GM19463 (cell line): ENCODE data around the gene EHF.
A peak's percentile ranks its signal among the peaks of the same experiment; 100 is the strongest.

Experiments used
- ATAC-seq: cut with Tn5 transposase; IDR thresholded peaks from one replicate; pipeline ENCODE4 v1.9.1; 2021; ENCODE audit warnings: mild to moderate bottlenecking, moderate library complexity; ENCODE audit not compliant: unreplicated experiment

Gene EHF

GRCh38 chr11:34623463-34623862 is 2.6 kb downstream of the EHF start:
- no peak for ATAC-seq

- peak; percentile 69 for ATAC-seq
Observed at GRCh38 chr11:34624069-34624468, 3.2 kb downstream of the EHF start.

DNA sequence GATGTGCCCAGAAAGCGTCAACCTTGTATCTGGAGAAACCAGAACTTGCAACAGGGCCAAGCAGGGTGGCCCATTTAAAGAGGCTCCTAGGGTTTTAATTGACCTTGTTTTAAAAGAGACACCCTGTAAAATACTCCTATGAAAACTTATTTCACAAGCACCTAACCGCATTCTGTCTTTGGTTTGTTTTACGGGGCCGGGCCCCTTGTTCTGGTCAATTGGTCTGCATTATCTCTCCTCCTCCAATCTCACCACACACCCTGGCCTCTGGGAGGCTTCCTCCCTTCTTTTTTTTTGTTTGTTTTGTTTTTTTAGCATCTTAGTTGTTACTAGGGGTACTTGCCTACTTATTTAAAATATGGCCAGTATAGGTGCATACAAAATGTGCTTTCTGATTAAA is 4.7 kb downstream of the EHF start:
- no peak for ATAC-seq

DNA sequence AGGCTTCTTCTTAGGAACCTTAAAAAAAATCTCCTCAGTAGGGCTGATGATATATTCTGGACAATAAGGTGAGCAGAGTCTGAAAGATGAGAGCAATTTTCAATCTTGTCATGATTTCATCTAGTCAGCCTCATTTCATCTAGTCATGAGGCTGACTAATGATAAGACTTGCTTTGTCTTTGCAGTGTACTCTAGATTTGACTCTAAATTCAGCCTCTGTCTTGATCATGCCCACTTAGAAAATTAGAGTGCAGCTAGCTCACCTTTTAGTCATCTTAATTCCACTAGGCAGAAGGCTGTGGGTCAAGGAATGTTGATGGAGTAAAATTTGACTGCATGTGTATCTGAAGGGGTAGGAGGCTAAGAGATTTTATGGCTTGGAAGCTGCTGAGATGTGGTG is 5.5 kb downstream of the EHF start:
- ATAC-seq, result no peak

GRCh38 chr11:34627197-34627596 is 6.3 kb downstream of the EHF start:
- ATAC-seq, result no peak

GRCh38 chr11:34629711-34630110 is 8.8 kb downstream of the EHF start:
- no peak for ATAC-seq

DNA sequence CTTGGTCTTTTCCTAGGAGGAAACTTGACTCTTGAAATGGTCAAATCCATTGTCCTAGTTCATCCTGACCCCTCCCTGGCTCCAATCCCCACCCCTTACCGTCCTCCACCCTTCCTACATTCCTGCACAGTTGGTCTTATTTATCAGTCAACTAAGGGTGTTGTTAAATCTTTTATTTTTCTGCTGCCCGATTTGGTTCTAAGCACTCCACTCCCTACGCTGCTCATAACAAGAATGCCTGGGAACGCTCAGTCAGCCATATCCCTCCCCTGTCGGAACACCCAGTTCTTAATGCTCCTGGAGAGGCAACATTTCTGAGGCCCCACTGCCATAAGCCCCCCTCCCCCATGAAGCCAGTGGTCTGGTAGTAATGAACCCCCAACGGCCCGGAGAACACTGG is 9.7 kb downstream of the EHF start:
- no peak for ATAC-seq

- ATAC-seq, result no peak
Observed at GRCh38 chr11:34631297-34631696, 10.4 kb downstream of the EHF start.

DNA sequence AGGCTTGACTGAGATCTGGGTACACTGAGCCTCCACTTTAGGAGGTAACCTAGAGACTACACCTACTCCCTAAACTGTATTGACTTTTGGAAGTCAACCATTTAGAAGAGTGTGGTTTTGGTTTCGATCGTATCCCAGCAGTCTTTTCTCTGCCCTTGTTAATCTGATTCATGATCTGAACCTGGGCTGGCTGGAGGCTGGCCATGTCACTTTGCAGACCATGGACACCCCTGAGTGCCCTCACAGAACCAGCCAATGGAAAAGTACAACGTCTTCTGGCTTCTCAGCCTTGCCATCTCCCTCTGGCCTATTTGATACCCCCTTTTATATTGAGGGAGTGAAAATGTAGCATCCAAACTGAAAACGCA is 10.8 kb downstream of the EHF start:
- no peak for ATAC-seq

DNA sequence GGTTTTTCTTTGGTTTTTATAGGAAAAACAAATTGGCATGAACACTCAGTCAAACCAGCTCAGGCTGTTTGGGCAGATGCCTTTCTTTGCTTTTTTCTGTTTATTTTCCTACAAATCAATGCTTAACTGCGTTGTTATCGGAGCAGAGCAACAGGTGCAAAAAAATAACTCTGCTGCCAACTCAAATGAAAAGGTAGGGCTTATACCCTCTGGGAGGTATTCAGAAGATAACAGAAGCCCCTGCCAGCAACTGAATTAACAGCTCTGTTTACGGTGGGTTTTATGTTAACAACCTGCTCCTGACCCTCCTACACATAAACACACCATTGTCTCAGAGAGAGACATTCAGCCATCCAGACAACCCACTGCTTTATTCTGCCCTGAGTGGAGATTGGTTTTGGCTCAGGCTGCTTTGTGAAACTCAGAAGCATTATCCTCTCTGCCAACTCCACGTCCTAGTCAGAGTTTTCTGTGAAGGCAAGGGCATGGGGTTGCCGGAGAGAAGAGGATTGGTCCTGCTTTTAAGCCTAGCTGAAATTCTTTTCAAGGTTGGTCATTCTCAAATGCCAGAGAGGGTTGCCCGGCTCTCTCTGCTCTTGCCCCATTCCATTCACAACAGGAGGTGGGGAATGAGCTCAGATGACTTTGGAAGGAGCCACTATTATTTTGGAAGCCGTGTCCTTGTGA is 11.4 kb downstream of the EHF start:
- no peak for ATAC-seq

DNA sequence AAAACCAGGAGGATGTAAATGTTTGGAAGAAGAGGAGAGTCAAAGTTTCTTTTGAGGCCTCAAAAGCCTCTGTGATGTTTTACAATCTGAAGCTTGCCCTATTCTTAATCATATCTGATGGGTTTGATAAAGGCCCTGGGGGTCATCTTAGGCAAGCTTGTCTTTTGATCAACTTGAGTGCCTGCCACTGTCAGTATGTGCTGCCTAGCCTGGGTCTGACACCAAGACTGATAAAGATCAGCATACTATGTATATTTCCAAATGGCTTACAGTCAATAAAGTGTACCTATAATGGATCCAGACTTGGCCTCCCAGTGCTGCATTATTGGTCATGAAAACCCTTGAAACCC is 12.7 kb downstream of the EHF start:
- ATAC-seq, result no peak

DNA sequence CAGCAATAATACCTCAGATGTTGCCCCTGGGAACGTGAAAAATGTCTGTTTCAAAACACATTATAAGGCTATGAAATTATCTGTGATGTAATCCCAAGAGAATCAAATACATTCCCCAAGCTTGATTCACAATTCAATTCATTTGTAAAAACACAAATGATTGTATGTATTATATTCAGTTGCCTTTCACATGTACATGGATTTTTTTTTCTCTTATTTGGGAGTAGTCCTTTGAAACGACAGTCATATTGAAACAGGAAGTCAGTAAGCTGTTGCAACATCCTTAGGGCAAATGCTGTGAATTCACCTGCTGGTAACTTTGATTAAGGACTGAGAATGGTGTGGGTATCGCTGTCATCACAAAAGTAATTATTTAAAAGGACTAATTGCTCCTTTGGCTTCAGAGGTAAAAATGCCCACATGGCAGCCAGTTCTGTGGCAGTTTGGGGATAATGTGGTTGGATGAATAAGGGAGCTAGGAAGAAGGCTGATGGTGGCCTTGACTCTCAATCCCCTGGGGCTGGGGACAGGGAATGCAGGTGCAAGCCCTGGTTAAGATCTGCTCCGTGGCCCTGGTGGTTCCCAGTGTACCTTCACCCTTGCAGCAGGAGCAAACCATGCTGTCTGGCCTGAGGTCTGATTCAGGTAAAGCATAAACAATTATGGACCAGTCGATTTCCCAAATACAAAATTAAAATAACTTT is 13.2 kb downstream of the EHF start:
- peak; percentile 90 for ATAC-seq

- no peak for ATAC-seq
Observed at GRCh38 chr11:34634694-34635062, 13.8 kb downstream of the EHF start.

GRCh38 chr11:34636127-34636526 is 15.2 kb downstream of the EHF start:
- ATAC-seq, result no peak

- ATAC-seq, result no peak
Observed at GRCh38 chr11:34637303-34637702, 16.4 kb downstream of the EHF start.

DNA sequence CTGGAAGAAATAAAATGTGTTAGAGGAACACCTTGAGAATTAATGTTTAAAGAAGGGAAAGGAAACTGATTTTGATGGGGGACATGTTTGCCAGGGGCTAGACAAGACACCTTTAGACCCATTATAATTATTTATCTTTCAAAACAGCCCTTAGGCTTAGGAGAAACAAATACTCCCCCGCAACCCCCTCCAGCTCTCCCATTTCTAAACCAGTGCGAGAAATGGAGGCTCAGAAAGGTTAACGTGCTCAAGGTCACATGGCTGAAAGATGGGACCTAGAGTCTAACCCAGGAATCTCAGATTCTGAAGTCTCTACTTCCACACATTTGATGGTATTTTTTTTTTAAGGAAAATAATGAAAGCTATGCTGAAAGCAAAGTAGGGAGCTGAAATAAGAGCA is 18.0 kb downstream of the EHF start:
- ATAC-seq, result no peak

DNA sequence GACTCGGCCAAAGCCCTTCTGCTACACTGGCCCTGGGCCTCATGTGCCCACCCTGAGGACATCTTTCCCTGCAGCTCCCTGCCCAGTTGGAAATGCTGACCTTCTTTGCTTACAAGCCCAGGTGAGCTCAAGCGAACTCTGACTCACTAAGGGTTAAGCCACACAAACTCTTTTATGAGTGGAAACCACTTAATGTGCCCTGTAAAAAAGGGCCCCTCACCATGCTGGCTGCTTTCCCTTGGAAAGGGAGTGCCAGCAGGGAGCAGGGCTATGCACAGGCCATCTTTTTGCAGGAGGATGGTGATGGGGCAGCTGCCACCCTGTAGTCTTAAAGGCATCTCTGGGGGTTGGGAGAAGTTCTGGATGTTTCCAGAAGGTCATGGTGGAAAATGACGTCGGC is 18.7 kb downstream of the EHF start:
- no peak for ATAC-seq

DNA sequence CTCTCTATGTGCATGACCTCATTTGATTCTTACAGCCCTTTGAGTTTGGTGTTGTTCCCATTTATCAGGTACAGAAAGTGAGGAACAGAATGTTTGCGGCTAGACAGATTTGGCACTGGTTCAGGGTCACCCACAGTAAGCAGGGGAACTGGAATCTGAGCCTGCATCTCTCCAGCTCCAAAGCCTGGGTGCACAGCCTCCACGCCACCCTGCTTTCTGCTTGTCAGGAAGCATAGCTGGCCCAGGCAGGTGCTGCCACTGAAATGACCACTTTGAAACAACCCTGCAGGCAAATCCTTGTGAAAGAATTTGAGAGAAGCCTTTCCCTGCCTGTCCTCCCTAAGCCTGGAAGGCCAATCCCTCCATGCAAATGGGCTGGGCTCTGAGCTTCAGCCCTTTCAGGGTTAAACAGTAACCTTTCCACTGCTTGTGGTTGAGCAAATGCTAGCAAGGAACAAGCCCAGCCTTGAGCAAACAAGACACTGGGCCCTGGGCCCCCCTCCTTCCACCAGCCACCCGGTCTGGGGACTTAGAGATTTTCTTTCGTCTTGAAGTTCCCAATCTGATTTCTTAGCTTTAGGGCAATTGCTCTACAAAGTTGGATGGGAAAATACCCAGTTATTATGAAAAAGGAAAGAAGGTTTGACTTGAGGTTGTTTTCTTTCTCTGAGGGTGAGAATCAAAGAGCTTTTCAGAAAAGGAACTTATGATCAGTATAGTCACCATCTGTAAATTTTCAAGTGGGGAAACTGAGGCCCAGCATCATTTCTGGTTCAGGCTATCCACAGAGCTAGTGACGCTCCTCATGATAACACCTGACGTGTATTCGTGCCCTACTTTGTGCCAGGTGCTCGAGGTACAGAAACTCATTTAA is 19.4 kb downstream of the EHF start:
- peak; percentile 97 for ATAC-seq

DNA sequence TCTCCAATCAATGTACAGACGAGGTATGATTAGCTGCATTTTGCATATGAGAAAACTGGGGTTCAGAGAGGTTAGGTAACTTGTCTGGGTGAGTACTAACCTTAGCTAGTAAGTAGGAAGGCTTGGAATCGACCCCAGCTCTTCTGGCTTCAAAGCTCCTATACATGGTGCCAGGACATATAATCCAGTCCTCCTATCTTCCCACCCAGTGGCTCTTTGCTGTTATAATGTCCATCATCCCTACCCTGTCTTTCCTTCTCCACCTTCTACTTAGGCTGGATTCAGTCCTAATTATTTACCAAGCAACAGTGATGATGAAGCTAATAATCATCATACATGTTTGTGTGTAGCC is 20.0 kb downstream of the EHF start:
- ATAC-seq, result no peak

DNA sequence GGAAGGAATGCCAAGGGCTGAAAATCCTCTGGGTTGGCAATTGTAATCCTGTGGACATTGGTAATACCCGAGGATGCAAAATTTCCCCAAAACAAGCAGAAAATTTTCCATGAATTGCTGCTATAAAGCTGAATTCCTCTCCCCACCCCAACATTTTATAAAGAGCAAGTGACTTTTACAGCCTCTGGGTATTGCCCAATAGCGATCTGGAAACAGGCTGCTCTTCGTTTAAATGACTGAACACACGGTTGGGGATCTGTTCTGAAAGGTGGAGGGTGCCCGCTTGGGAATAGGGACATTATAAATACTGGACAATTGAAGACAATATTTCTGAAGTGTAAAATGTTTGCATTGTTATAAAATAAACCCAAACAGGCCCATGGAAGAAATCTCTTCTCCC is 20.6 kb downstream of the EHF start:
- no peak for ATAC-seq

DNA sequence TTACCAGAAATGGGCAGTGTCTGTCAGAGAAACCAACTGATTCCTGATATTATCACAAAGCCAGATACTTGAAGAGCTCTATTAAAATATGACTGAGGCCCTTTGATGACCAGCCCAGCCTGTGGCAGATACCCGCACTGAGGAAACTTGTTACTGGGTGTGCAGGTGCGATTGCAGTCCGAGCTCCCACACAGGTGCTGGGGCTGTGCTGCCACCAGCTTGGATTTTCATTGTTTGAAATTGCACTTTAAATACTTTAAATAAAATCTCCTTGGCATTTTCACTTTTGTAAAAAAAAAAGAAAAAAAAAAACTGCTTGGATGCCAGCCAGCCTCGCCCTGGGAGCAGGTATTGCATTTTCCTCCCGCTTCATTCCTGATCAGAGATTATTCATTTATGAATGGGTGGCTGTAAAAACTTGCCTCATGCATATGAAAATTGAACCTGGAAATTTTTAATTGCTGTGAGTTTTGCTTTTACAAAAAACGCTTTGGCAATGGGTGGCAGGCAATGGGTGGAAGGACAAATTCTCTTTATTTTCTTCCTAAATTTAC is 21.2 kb downstream of the EHF start:
- ATAC-seq, result no peak

- no peak for ATAC-seq
Observed at GRCh38 chr11:34642873-34643272, 22.0 kb downstream of the EHF start.
